GM23338 (cell line): Measurements from ENCODE around the gene PACS1.

Source experiments
- CREB1 ChIP-seq: fragments of 250-450 bp; sonication (Bioruptor Pico); IDR thresholded peaks from 2 replicates; pipeline ENCODE4 v1.5.0; 2020; ENCODE audit warnings: low read depth, mild to moderate bottlenecking, moderate library complexity
- EZH2 ChIP-seq: fragments of 200-600 bp; sonication (generic); IDR thresholded peaks from one replicate; pipeline ENCODE4 v1.8.0; 2017; ENCODE audit warnings: antibody characterized with exemption, mild to moderate bottlenecking, low read depth; ENCODE audit not compliant: unreplicated experiment
- EZH2phosphoT487 ChIP-seq: fragments of 200-600 bp; sonication (generic); IDR thresholded peaks from one replicate; pipeline ENCODE4 v1.8.1; 2018; ENCODE audit warnings: antibody characterized with exemption; ENCODE audit not compliant: unreplicated experiment
- JUNB ChIP-seq: IDR thresholded peaks from one replicate; pipeline ENCODE4 v1.6.1; 2016; ENCODE audit warnings: antibody characterized with exemption; ENCODE audit not compliant: unreplicated experiment
- POLR2AphosphoS5 ChIP-seq: IDR thresholded peaks from 2 replicates; pipeline ENCODE4 v1.6.1; 2016; ENCODE audit warnings: antibody characterized with exemption, low read depth
- ZNF331 ChIP-seq: fragments of 250-450 bp; sonication (Bioruptor Pico); IDR thresholded peaks from 2 replicates; pipeline ENCODE4 v1.5.0; 2020; ENCODE audit warnings: low read depth, mild to moderate bottlenecking, moderate library complexity
- TF ChIP-seq, protein P1 (sequence below): IDR thresholded peaks from one replicate; pipeline ENCODE4 v1.6.1; 2018; ENCODE audit warnings: antibody characterized with exemption; ENCODE audit not compliant: unreplicated experiment
- TF ChIP-seq, protein P2 (sequence below), 2 experiments: fragments of 200-600 bp in 1 of 2; sonication (generic) in 1 of 2; conservative IDR thresholded peaks; 2 replicates each; pipeline versions ENCODE4 v1.5.1 to v1.6.1; 2016 to 2017; ENCODE audit warnings: antibody characterized with exemption in 2 of 2, low read depth in 2 of 2, mild to moderate bottlenecking in 2 of 2, moderate library complexity in 1 of 2
- TF ChIP-seq, protein P3 (sequence below): IDR thresholded peaks from 2 replicates; pipeline ENCODE4 v1.6.1; 2016; ENCODE audit warnings: antibody characterized with exemption

DNA sequence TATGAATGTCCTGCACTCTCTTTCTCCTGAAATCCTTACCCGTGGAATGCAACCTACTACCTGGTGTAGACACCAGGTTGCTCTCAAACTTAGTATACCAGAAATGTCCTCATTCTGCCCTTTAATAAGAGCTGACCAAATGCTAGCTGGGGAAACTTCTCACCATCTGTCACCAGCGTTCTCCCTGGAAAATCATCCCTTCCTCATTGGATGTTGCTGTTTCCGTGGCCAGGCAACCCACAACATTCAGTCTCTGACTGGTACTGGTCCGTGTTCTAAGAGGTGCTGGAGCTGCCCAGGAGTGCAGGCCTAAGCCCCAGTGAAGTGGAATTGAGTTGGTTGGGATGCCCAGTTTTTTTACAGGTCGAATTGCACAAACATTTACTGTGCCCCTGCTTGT lies 157.6 kb downstream of the PACS1 start:
- TF ChIP-seq, protein P1, sequence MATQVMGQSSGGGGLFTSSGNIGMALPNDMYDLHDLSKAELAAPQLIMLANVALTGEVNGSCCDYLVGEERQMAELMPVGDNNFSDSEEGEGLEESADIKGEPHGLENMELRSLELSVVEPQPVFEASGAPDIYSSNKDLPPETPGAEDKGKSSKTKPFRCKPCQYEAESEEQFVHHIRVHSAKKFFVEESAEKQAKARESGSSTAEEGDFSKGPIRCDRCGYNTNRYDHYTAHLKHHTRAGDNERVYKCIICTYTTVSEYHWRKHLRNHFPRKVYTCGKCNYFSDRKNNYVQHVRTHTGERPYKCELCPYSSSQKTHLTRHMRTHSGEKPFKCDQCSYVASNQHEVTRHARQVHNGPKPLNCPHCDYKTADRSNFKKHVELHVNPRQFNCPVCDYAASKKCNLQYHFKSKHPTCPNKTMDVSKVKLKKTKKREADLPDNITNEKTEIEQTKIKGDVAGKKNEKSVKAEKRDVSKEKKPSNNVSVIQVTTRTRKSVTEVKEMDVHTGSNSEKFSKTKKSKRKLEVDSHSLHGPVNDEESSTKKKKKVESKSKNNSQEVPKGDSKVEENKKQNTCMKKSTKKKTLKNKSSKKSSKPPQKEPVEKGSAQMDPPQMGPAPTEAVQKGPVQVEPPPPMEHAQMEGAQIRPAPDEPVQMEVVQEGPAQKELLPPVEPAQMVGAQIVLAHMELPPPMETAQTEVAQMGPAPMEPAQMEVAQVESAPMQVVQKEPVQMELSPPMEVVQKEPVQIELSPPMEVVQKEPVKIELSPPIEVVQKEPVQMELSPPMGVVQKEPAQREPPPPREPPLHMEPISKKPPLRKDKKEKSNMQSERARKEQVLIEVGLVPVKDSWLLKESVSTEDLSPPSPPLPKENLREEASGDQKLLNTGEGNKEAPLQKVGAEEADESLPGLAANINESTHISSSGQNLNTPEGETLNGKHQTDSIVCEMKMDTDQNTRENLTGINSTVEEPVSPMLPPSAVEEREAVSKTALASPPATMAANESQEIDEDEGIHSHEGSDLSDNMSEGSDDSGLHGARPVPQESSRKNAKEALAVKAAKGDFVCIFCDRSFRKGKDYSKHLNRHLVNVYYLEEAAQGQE = no peak
- TF ChIP-seq, protein P2, sequence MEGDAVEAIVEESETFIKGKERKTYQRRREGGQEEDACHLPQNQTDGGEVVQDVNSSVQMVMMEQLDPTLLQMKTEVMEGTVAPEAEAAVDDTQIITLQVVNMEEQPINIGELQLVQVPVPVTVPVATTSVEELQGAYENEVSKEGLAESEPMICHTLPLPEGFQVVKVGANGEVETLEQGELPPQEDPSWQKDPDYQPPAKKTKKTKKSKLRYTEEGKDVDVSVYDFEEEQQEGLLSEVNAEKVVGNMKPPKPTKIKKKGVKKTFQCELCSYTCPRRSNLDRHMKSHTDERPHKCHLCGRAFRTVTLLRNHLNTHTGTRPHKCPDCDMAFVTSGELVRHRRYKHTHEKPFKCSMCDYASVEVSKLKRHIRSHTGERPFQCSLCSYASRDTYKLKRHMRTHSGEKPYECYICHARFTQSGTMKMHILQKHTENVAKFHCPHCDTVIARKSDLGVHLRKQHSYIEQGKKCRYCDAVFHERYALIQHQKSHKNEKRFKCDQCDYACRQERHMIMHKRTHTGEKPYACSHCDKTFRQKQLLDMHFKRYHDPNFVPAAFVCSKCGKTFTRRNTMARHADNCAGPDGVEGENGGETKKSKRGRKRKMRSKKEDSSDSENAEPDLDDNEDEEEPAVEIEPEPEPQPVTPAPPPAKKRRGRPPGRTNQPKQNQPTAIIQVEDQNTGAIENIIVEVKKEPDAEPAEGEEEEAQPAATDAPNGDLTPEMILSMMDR (conservative IDR thresholded peaks at IDR 0.05; ENCODE audit: low read depth in 2 of 2) = no peak
- no peak for TF ChIP-seq EZH2
- no peak for TF ChIP-seq JUNB
- TF ChIP-seq POLR2AphosphoS5 = no peak
- no peak for TF ChIP-seq CREB1 (CRISPR knock-in tag)
- no peak for TF ChIP-seq EZH2phosphoT487
- TF ChIP-seq, protein P3, sequence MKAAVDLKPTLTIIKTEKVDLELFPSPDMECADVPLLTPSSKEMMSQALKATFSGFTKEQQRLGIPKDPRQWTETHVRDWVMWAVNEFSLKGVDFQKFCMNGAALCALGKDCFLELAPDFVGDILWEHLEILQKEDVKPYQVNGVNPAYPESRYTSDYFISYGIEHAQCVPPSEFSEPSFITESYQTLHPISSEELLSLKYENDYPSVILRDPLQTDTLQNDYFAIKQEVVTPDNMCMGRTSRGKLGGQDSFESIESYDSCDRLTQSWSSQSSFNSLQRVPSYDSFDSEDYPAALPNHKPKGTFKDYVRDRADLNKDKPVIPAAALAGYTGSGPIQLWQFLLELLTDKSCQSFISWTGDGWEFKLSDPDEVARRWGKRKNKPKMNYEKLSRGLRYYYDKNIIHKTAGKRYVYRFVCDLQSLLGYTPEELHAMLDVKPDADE = no peak
- no peak for TF ChIP-seq ZNF331
